GM18498 (cell line): ENCODE measurements around the gene CA9.
A peak's percentile ranks its signal among the peaks of the same experiment; 100 is the strongest.
"Not testable (repeated sequence)": the region's sequence is repeated elsewhere in the genome, so short reads cannot be mapped to it uniquely, and the experiment has no call there.

Experiments
- ATAC-seq: cut with Tn5 transposase; IDR thresholded peaks from one replicate; pipeline ENCODE4 v1.9.1; 2021; ENCODE audit warnings: mild to moderate bottlenecking, moderate library complexity; ENCODE audit not compliant: unreplicated experiment

CA9 gene

DNA sequence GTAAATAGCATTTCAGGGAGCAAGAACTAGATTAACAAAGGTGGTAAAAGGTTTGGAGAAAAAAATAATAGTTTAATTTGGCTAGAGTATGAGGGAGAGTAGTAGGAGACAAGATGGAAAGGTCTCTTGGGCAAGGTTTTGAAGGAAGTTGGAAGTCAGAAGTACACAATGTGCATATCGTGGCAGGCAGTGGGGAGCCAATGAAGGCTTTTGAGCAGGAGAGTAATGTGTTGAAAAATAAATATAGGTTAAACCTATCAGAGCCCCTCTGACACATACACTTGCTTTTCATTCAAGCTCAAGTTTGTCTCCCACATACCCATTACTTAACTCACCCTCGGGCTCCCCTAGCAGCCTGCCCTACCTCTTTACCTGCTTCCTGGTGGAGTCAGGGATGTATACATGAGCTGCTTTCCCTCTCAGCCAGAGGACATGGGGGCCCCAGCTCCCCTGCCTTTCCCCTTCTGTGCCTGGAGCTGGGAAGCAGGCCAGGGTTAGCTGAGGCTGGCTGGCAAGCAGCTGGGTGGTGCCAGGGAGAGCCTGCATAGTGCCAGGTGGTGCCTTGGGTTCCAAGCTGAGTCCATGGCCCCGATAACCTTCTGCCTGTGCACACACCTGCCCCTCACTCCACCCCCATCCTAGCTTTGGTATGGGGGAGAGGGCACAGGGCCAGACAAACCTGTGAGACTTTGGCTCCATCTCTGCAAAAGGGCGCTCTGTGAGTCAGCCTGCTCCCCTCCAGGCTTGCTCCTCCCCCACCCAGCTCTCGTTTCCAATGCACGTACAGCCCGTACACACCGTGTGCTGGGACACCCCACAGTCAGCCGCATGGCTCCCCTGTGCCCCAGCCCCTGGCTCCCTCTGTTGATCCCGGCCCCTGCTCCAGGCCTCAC, at the start of gene CA9:
TSS of gene CA9 (plus strand) at position 797 of the 893 bp plus-strand sequence. CDS start at position 829, 32 bp downstream.
- no peak for ATAC-seq

GRCh38 chr9:35627575-35627974, 46.2 kb upstream of the CA9 start:
- ATAC-seq: no peak

DNA sequence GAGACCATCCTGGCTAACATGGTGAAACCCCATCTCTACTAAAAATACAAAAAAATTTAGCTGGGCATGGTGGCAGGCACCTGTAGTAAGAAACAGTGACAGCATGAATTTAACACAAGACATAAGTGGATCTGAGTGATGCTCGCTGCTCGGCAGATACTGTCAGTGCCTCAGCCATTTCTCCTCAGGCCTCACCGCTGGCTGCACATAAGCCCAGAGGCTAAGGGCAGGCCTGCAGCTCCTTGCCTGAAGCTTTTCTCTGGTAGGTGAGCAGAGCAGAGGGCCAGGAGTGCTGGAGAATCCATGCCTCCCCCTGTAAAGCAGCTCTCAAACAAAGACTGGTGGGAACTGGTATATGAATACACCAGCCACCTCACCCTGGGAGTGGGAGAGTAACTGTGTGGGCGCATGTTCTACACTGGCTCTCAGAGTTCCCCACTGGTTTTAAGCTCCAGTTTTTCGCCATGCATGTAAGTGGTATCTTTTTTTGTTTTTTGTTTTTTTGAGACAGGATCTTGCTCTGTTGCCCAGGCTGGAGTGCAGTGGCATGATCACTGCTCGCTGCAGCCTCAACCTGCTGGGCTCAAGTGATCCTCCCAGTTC, 45.2 kb upstream of the CA9 start:
- no peak for ATAC-seq

GRCh38 chr9:35629597-35629996, 44.1 kb upstream of the CA9 start:
- no peak for ATAC-seq

DNA sequence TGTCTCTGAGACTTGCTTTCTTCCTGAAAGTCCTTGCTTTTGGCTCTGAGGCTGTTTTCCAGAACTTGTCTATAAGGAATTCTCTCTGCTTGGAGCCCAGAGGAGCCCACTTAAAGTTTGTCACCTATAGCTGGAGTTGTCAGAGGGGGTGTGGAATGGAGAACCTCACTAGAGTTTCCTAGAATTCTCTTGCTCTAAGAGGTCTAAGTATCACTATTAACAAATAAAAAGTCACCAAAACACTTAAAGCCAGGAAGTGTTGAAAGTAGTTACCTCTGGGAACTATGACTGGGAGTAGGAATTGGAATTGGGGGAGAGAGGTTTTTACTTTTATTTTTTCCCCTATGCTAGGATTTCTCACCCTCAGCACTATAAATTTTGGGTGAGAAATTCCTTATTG, 38.0 kb upstream of the CA9 start:
- no peak for ATAC-seq

- ATAC-seq: no peak
Measured at GRCh38 chr9:35636135-35636876, 37.4 kb upstream of the CA9 start.

DNA sequence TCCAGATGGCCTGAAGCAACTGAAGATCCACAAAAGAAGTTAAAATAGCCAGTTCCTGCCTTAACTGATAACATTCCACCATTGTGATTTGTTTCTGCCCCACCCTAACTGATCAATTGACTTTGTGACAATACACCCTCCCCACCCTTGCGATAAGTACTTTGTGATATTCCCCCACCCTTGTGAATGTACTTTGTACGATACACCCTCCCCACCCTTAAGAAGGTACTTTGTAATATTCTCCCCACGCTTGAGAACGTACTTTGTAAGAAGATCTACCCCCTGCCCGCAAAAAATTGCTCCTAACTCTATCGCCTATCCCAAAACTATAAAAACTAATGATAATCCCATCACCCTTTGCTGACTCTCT, 36.9 kb upstream of the CA9 start:
- not testable (repeated sequence) for ATAC-seq

GRCh38 chr9:35637427-35637955, 36.2 kb upstream of the CA9 start:
- not testable (repeated sequence) for ATAC-seq

GRCh38 chr9:35638751-35639150, 35.0 kb upstream of the CA9 start:
- ATAC-seq: not testable (repeated sequence)

DNA sequence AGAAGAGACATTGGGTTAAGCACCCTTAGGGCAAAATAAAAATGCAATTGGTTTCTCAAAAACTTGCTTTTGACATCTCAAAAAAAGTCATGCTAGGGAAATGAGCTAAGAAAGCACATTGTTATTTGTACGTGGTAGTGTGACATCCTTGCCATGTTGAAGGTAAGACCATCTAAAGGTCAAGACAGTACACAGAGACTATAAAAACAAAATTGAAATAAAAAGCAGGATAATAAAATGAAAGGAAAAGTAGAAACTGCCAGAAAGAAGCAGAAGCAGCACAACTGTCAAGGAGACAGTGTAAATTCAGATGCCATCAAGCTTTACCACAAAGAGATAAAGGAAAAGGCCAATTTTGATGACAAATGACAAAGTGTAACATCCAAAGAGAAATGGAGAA, 34.5 kb upstream of the CA9 start:
- not testable (repeated sequence) for ATAC-seq

GRCh38 chr9:35639631-35640030, 34.1 kb upstream of the CA9 start:
- ATAC-seq: no peak

GRCh38 chr9:35640431-35640830, 33.3 kb upstream of the CA9 start:
- not testable (repeated sequence) for ATAC-seq

- not testable (repeated sequence) for ATAC-seq
Measured at GRCh38 chr9:35641478-35641877, 32.2 kb upstream of the CA9 start.

DNA sequence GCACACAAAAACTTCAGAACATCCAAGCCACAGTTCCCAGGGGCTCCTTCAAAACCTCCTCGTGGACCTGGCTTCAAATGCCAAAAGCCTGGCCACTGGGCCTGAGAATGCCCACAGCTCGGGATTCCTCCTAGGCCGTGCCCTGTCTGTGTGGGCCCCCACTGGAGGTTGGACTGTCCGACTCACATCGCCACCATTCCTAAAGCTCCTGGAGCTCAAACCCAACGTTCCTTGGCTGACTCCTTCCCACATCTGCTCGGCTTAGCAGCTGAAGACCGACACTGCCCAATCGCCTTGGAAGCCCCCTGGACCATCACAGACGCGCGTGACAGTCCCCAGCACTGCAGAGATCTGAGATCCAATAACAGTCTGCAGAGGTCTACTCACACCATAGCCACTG, 30.7 kb upstream of the CA9 start:
- no peak for ATAC-seq

DNA sequence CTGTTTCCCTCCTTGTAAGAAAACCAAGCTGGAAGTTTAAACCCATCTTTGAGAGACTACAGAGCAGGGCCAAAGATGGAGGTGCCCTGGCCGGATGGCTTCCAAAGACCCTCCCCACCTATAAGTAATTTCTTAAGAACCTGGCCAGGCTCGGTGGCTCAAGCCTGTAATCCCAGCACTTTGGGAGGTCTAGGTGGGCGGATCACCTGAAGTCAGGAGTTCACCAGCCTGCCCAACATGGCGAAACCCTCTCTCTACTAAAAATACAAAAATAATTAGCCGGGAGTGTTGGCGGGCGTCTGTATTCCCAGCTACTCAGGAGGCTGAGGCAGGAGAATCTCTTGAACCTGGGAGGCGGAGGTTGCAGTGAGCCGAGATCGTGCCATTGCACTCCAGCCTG, 28.0 kb upstream of the CA9 start:
- ATAC-seq: not testable (repeated sequence)

GRCh38 chr9:35646153-35646532, 27.6 kb upstream of the CA9 start:
- ATAC-seq: no peak

DNA sequence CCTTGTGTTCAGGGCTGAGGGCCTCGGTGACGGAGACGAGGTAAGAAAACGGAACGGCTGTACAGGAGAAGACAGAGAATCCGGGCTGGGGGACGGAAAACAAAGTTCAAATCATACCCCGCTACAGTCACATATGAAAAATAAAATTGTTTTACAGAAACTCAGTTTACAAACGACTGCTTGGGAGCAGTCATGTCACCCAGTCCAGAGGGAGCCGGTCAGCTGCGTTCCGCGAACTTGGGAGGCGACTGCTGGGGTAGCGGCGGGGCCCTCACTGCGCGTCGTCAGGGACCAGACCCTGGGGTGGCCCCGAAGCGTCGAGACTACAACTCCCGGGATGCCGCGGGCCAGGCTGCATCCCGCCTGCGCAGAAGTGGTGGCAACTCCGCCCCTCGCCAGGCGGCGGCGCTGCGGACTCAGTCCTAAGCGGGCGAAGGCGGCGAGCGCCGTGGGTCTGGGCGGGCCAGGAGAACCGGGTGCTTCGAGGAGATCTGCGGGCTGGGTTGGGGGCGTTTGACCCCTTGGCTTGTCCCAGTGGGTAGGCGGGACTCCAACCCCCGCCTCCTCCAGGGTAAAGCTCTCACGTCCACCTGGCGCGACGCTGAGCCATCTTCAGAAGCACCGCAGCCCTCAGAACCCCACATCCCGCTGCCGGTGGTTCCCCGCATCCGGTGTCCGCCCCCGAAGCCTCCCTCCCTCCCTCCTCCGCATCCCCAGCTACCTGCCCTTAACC, 27.0 kb upstream of the CA9 start:
- peak; percentile 91 for ATAC-seq

GRCh38 chr9:35649431-35650340, 24.0 kb upstream of the CA9 start:
- ATAC-seq: no peak

DNA sequence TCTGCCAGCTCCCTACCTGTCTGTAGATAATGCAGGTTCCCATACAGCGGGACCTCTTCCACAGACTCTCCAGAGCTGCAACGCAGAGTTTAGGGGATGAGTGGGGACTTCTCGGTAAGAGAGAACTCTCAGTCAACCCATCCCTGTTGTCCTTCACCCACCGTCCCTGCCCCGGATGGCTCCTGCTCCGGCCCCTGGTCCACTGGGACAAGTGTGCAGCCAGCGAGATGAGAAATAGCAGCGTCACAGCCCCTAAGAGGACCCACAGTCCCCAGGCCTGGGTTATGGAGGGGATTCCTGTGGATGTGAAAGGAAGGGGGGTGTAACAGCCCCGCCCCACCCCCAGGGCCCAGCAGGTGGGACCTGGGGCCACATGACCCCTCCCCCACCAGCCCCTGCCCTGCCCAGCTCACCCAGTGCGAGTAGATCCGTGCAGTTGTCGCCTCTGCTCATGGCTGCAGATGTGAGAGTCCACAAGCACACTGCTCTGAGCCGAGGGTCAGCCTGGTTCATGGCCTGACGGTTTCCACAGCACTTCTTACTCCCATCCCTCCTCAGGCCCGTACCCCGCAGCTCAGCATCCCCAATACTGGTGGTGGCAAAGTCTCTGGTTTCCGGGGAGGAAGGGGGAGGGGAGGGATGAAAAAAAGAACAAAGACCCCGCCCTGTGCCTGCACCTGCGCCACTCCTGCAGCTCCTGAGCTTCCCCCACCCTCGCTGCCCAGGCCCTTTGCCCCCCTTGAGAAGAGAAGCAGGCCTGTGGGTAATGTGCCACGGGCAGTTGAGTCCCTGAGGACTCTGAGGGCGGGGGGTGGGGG, 23.2 kb upstream of the CA9 start, which contains the start of gene SIT1:
TSS of gene SIT1 (minus strand) at position 591 of the 818 bp plus-strand sequence. CDS start at position 513, 78 bp downstream.
- ATAC-seq: no peak
